GM12892 (cell line): Measurements from ENCODE around the gene SCCPDH.

Source experiments
- POLR2A ChIP-seq: IDR thresholded peaks from 2 replicates; pipeline ENCODE4 v1.6.1; 2011; ENCODE audit warnings: low read depth, low read length, control low read depth
- POLR2AphosphoS5 ChIP-seq: IDR thresholded peaks from 2 replicates; pipeline ENCODE4 v1.6.1; 2011; ENCODE audit warnings: low read depth, low read length, control low read depth
- TAF1 ChIP-seq: IDR thresholded peaks from 2 replicates; pipeline ENCODE4 v1.6.1; 2011; ENCODE audit warnings: low read depth, mild to moderate bottlenecking, control low read depth, low read length, borderline replicate concordance

DNA sequence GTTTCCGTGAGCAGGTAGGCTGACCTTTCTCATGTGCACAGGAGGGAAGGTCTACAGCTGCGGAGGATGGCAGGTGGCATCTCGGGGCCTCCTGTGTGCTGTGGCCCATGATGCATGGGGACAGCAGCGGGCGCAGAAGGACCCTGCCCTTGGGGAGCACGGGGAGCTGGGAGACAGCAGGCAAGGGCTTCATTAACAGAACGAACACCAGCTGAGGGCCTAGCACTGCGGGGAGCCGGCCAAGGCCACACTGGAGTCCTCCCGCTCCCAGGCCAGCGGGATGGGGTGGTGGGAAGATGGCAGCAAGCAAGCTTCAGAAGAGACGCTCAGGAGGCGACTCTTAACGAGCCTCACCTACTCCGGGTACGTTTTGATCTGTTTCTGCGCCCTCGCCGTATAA, 66.6 kb downstream of the SCCPDH start:
- no peak for TF ChIP-seq TAF1
- no peak for TF ChIP-seq POLR2A
- TF ChIP-seq POLR2AphosphoS5: no peak
